ENCODE data around the gene CDH26.

DNA sequence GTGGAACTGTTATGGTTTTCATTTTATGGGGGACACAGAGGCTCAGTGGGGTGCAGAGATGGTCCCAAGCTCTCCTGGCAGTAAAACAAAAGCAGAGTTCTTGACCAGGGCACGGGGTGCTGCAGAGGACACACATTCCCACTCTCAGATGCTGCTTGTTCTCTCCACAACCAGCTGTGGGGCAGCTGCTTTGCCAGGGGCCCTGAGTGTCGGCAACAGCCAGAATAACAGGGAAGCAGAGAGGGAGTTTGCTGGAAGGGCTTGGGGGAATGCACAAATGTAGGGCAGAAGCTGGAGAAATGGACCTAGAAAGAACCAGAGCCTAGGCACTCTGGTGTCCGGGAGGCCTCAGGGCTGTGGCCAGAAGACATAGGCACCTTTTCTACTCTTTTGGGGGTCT, 93.7 kb downstream of the CDH26 start:
- TF ChIP-seq, protein P1, sequence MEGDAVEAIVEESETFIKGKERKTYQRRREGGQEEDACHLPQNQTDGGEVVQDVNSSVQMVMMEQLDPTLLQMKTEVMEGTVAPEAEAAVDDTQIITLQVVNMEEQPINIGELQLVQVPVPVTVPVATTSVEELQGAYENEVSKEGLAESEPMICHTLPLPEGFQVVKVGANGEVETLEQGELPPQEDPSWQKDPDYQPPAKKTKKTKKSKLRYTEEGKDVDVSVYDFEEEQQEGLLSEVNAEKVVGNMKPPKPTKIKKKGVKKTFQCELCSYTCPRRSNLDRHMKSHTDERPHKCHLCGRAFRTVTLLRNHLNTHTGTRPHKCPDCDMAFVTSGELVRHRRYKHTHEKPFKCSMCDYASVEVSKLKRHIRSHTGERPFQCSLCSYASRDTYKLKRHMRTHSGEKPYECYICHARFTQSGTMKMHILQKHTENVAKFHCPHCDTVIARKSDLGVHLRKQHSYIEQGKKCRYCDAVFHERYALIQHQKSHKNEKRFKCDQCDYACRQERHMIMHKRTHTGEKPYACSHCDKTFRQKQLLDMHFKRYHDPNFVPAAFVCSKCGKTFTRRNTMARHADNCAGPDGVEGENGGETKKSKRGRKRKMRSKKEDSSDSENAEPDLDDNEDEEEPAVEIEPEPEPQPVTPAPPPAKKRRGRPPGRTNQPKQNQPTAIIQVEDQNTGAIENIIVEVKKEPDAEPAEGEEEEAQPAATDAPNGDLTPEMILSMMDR (IDR thresholded peaks at IDR 0.05; ENCODE audit: low read length) = no peak
- TF ChIP-seq EZH2 (optimal IDR thresholded peaks at IDR 0.05; ENCODE audit: low read depth, low read length) (no peak), EZH2phosphoT487 (IDR thresholded peaks at IDR 0.05; ENCODE audit: low read length) (no peak)
